HG03045 (cell line): Measurements from ENCODE around the gene RPH3AL.
"Not testable (repeated sequence)": the region's sequence is repeated elsewhere in the genome, so short reads cannot be mapped to it uniquely, and the experiment has no call there.

Experiments used
- ATAC-seq: cut with Tn5 transposase; IDR thresholded peaks from one replicate; pipeline ENCODE4 v1.9.1; 2021; ENCODE audit warnings: mild to moderate bottlenecking, moderate library complexity; ENCODE audit not compliant: unreplicated experiment

RPH3AL gene

DNA sequence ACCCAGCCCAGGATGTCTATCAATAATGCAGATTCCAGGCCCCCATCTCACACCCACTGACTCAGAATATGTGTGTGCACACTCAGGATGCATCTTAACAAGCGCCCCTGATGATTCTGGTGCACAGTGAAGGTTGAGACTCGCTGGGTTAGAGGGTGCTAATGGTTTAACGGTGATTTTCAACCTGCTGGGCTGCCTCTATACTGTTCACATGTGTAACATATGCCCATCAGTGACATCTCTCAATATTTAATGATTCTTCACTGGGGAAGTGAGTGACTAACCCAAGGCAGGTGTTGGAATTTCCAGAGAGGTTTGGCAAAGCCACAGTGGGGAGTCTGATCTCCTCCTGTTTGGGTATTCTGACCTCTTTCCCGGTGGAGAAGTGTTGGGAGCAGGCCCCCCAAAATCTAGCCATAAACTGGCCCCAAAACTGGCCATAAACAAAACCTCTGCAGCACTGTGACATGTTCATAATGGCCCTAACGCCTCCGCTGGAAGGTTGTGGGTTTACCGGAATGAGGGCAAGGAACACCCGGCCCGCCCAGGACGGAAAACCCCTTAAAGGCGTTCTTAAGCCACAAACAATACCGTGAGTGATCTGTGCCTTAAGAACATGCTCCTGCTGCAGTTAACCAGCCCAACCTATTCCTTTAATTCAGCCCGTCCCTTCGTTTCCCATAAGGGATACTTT, 167.0 kb downstream of the RPH3AL start:
- ATAC-seq = no peak

DNA sequence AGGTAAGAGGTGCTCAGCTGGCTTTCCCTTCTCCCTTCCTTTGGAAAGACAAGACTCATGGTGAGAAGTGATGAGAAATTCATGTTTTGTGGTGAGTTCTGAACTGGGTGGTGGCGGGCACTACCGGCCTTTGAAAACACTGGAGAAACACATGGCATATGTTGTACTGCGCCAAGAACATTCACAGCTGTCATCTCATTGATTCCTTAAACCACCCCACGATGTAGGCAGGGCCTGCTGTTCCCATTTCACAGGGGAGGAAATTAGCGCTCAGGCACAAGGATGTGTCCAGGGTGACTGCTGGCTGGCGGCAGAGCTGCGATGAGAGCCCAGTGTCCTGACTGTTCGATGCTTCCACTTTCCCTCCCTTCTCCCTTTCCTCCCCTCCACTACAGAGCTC, 169.6 kb downstream of the RPH3AL start:
- ATAC-seq = no peak

DNA sequence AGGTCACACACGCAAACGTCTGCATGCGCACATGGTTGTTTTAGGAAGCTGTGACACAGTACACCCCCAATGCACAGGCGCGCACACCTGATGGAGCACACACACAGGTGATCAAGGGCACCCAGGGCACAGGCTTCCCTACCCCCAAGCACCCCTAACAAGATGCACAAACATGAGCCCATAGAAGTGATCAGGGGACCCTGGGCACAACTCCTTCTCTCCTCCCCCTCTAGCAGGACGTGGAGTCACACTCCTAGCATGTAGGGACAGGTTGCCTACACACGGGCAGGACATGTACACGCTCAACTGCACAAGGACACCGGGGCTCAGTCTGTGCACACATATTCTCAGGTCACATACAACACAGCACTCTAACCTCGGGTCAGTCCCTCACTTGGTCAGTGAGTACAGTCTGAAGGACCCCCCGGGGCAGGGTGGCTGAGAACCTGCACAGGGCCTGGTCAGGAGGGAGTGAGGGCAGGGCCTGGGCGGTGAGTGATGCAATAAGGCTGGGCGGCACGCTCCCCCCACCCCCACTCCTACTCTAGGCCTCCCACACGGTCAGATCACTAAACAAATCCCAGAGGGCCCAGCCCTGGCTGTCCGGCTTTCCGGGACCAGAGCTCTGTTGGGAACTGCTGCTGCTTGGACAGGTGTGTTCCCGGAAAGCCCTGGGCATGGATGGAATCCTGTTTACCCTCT, 170.4 kb downstream of the RPH3AL start:
- no peak for ATAC-seq

DNA sequence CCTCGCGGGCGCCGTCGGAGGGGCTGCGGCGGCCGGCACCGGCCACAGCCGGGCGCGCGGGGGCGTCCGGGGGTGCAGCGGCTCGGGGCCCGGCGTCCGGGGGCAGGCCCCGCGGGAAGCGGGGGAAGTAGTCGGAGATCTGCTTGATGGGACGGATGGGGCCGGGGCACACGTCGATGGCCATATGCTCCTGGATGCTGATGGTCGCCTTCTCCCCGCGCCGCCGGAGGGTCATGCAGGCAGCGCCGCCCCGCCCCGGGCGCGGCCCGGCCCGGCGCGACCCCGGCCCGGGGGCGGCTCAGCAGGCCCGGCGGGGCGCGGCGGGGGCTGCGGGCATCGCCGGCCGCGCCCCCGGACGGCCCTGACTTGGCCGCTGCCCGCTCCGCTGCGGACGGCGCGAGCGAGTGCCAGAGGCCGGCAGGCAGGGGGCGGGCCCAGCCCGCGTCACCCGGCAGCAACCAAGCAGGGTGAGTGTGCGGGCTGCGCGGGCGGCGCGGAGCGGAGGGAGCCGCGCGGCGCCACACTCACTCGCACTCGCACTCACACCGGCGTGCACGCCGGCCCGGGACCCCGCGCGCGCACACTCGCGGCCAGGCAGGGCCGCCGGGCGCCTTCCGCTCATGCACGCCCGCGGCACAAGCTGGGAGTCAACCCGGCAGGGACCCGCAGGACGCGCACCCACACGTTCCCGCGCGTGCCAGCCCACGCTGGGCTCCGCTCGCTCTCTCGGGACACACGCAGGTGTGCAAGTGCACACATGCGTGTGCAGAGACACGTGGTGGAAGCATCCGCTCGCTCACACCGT, 171.2 kb downstream of the RPH3AL start, which contains the start of gene DOC2B:
Gene DOC2B, minus strand, starts transcription at position 406 of the 805 bp plus-strand sequence. Its CDS starts 171 bp downstream, at position 235.
- no peak for ATAC-seq

DNA sequence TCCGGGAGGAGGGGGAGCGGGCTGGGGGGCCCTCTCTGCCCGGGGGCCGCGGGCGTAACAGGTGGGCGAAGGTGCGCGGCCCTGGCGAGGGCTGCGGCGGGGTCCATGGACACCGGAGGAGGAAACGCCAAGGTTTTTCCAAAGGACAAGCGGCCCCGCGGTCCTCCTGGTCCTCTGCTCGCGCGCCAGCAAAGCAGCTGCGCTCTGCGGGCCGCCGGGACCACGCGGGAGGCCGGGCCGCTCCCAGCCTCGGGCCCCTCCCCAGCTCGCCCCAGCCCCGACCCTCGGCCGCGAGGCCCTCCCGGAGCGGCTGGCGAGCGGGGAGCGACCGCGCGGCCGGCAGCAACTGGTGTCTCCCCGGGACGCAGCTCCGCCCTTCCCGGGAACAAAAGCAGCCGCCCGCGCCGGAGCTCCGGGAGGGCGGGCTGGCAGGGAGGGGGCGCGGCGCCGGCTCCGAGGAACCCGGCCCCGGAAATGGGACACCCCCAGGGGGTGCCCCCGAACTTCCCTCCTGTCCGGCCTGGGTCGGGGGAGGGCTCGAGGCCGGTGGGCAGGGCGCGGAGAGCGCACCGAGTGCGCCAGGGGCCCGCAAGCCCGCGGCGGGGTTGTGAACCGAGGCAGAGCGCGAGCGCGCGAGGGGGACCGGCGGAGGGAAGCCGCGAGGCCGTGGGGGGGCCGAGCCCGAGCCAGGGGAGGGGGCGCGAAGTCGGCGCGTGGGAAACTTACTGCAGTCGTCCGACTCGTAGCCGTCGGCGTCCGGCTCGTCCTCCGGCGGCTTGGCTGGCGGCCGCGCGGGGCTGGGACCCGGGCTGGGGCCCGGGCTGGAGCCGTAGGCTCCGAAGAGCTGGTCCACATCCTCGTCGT, 172.0 kb downstream of the RPH3AL start:
- ATAC-seq = no peak

DNA sequence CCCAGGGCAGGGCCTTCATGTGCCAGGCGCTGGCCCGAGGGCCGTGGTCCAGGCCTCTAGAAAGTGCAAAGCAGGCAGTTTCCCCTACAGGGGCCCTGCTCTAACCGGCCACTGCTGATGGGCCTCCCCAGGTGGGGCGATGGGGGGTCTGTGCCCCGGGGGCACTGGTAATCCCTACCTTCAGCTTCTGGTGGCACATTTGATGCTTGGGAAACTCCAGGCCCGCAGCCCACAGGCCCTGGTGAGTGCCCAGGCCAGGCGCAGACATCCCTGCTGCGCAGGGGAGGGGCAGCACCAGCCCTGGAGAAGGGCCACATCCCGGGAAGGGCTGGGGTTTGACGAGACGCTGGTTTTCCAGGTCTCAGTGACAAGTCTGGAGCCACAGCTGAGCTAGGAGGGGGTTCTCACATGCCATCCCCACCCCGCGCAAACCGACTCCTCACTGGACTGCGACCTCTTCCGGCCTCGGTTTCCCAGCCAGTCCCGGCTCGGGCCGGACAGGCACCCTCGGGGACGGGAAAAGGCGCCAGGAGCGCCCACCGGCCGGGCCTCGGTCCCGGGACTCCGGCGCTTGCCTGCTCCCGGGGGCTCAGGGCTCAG, 172.7 kb downstream of the RPH3AL start:
- ATAC-seq = no peak

DNA sequence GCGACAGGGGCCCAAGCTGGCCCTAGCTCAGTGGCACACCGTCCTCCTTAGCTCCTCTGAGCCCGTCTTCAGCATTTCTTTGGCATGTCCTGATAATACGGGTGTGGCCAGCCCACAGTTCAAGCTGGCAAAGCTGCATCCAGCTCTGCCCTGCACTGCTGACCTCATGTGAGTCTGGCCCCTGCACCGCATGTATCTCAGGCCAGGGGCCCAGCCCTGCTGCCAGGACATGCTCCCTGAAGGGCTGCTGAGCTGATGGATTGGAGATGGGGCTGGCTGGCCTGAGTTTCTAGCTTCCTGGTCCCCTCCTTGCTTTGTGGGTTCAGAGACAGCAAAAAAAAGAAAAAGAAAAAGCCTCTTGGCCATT, 173.6 kb downstream of the RPH3AL start:
- ATAC-seq = no peak

DNA sequence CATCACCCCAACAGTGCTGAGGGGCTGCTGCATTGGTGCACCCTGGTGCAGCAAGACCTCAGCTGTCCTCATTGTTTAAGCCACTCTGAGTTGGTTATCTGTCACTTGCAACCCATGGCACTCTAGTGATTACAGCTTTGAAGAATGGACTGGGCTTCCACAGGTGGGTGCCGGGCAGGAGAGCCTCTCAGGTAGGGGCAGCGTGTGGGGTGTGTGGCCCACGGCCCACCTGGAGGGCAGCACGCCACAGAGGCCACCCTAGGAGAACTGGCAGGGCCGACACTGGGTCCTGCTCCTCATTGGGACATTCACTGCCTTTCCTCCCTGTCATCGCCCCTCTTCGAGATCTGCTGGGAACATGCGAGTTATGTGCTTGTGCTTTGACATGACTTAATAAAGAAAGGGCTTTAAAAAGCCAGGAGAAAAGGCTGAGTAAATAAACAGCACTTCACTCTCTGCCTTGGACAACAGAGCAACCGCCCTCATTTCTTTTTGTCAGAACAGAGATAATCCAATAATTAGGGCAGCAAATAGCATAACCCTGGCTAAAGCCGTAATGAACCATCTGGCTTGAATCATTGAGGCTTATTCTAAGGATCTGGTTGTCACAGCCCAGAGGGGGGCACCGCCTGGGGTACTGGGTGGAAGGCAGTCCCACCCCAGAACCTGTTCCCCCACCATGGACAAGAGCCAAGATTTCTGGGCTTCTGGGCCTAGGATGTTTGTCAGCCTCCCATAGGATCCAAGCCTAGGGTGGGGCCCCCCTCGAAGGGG, 174.1 kb downstream of the RPH3AL start:
- ATAC-seq = no peak

DNA sequence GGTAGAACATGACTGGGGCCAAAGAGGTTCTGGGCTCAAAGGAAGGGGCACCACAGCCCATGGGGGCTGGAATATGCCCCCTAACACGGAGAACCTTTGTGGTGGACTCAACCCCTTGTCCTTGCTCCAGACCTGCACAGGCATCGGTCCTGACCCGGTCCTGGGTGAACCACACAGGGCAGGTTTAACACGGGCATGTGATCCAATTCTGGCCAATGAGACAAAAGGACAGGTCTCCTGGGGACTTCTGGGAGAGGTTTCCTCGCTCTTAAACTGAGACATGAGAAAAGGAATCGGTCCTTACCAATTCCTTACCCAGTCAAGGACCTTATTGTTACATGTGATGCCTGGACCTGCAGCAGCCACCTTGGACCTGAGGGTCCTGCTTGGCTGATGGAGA, 174.8 kb downstream of the RPH3AL start:
- ATAC-seq = no peak

DNA sequence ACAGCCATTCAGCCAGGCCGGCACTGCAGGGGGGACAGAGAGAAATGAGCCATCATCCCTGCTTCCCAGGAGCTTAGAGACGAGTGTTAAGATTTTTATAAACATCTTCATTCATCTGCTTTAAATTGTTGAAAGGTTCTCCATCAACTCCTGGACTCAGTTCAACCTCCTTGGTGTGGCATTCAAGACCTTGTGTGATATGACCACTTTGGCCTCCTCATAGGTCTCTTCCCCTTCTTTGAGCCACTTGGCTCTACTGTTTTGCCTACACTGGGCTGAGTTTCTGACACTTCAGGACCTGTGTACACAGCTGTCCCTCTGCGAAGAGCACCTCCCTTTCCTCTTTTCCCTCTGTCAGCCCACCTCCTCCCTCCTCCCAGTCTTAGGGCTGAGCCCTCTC, 175.5 kb downstream of the RPH3AL start:
- no peak for ATAC-seq

DNA sequence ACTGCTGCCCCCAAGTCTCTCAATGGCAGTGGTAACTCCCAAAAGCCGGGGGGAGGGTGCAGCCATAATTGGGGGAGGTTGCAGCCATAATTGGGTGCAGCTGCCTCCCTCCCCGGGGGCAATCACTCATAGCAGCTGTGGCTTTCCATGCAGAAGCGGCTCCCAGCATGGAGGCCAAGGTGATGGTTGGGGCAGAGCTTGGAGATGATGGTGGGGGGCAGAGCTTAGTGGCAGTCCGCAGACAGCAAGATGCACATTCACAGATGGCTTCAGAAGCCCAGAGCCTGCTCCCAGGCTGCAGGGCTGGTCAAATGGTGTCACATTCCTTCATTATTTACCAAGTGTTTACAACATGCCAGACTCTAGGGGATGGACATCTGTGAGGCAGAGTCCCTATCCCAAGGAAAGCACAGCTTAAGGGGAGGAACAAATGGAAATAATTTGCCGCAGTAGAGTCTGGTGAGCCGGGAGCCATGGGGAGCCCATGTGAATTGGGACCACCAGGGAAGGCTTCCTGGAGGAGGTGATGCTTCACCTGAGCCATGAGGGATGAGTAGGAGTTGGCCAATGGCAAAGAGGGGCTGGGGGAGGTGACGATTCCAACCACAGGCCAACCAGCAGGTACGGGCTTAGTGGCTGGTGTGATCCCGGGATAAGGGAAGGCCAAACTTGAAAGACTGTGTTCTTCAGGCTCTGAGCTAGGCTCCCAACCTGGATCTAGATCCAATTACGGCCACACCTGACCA, 179.3 kb downstream of the RPH3AL start:
- ATAC-seq = no peak

DNA sequence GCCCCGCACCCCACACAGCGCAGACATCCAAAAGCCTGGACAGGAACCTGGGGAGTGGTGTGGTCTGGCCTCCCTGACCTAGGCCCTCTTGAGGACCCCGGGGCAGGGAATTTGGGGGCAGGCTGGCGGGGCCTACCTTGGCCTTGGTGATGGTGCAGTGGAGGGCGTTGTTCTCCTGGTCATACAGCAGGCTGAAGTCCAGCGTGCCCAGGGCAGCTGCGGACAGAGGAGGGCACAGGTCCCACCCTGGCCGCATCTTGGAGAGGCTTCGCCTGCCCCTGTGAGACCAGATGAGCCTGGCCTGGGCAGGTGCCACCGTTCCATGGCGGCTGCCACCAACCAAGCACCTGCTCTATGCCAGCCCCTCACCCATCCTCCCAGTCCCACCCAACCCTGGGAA, 180.2 kb downstream of the RPH3AL start:
- no peak for ATAC-seq

DNA sequence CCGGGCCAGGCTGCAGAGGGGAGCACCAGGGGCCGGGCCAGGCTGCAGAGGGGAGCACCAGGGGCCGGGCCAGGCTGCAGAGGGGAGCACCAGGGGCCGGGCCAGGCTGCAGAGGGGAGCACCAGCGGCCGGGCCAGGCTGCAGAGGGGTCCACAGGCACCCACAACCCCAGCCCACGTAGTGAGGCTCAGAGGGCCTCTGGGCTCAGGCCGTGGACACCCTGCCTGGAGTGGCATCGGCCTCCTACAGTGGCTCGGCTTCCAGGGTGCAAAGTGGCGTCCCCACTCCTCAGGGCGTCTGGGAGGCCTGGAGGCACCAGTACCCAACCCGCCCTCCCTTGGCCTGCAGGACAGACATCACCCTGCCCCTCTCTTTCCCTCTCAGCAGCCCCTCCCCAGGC, 180.7 kb downstream of the RPH3AL start:
- no peak for ATAC-seq

DNA sequence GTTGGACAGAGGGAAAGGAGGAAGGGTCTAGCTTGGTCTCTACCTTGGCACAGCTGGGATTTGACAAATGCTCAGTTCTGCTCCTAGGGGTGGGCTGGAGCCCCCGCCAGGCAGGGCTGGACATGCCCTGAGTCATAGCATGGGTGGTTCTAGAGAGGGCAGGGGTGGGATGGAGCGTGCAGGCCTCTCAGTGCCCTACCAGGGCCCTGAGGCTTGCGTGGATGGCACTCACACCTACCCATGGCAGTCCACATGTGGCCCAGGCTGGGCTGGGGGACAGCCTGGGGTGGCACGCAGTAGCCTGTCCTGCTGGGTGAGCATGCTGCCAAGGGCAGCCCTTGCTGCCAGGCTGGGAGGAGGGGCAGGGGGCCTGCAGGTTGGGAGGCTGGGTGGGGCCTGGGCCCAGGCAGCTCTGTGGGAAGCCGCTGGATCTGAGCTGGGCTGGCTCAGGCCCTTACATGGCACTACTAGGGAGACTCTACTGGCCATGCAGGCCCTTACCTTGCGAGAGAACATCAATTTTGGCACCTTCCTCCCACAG, 182.4 kb downstream of the RPH3AL start:
- no peak for ATAC-seq

DNA sequence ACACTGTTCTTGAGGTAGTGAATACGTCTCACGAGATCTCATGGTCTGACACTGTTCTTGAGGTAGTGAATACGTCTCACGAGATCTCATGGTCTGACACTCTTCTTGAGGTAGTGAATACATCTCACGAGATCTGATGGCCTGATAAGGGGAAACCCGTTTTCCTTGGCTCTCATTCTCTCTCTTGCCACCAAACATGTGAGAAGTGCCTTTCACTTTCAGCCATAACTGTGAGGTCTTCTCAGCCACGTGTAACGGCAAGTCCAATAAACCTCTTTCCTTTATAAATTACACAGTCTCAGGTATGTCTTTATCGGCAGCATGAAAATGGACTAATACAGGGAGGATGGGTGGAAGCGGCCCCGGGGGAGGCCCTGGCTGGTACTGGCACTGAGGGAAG, 184.0 kb downstream of the RPH3AL start:
- not testable (repeated sequence) for ATAC-seq

DNA sequence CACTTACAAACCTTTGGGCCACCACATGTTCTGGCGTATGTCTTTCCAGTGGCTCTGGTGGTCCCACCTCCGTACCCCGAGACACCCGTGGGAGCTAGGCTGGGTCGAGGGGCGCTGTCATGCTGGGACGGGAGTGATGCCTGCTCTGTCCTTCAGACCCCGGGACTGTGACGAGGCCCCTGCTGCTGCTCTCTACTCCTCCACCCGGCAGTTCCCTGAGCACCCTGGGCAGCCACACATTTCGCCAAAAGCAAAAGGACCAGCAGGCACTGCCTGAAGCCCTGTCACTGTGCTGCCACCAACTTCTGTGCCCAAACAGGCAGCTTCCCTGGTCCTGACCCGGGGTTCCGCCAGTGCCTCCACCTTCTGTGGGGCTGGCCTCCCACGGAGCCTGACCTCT, 186.7 kb downstream of the RPH3AL start:
- ATAC-seq = no peak

DNA sequence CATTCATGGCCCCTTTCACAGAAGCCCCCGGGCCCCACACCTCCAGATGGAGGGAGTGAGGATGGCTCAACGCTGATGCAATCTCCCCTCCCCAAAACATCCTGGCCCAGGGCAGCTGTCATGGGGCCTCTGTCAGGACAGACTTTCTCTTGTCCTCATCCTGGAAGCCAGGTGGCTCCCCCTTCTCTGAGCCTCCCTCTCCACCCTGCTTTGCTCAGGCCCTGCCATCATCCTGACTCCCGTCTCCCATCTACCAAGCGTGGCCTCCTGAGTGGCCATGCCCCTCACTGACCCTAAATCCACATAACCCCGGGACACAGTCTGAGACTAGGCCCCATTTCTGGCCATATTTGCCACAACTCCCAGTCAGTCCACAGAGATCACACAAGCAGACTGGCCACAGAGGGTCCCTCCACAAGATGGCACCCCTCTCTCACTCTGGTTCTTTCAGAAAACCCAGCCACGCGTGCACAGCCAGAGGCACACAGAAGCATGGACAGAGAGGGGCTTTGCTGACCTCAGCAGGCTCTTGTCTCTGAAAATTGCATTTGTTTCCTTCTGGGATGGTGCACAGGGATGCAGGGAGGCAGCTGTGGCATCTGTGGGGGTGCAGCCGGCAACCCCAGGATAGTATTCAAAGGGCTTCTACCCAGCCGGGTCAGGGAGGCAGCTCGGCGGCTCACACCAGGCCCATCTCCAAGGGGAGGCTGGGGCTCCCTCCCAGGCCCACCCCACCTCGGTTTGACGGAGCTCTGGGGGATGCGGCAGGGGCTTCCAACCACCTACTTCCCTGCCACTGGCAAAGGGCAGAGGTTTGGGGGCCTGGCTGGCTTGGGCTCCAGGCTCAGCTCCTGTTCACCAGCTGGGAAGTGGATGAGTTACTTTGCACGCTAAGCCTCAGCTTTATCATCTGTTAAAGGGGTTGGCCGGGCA, 188.0 kb downstream of the RPH3AL start:
- no peak for ATAC-seq
